Calu3 (cell line): ENCODE data around the gene RHBDF2. TPM values are rescaled to one million over a fixed set of nuclear protein-coding genes. Genes with fewer than 3 reads are reported as not detected.

ENCODE experiments used
- BruUV-seq: library from RNA; stranded (reverse); fragments of 400-500 nt; replicated peaks from 2 replicates; lab custom pipeline; 2021; lab: Mats Ljungman, UMichigan
- CTCF ChIA-PET: fragments of 300-600 bp; sonication (Branson Sonifier 250); formaldehyde crosslinking; loops from one replicate; lab custom pipeline; 2022; ENCODE audit warnings: antibody characterized with exemption; lab: Charles Lee
- DNase-seq: peaks from one replicate; pipeline ENCODE4 v3.0.0; 2022
- H3K27ac Mint-ChIP-seq: one replicate; pipeline ENCODE4 v1.8.0; 2022; ENCODE audit warnings: mixed read lengths; ENCODE audit not compliant: unreplicated experiment
- H3K27me3 Mint-ChIP-seq: one replicate; pipeline ENCODE4 v1.8.0; 2022; ENCODE audit warnings: mixed read lengths; ENCODE audit not compliant: unreplicated experiment
- H3K36me3 Mint-ChIP-seq: one replicate; pipeline ENCODE4 v1.8.0; 2022; ENCODE audit warnings: mild to moderate bottlenecking, moderate library complexity, mixed read lengths; ENCODE audit not compliant: insufficient read depth, unreplicated experiment
- H3K4me1 Mint-ChIP-seq: one replicate; pipeline ENCODE4 v1.8.0; 2022; ENCODE audit warnings: mild to moderate bottlenecking, low read depth, mixed read lengths; ENCODE audit not compliant: unreplicated experiment
- H3K4me3 Mint-ChIP-seq: one replicate; pipeline ENCODE4 v1.8.0; 2022; ENCODE audit warnings: mild to moderate bottlenecking, low read depth, moderate library complexity, mixed read lengths; ENCODE audit not compliant: unreplicated experiment
- H3K9me3 Mint-ChIP-seq: one replicate; pipeline ENCODE4 v1.8.0; 2022; ENCODE audit warnings: low read depth, mixed read lengths; ENCODE audit not compliant: unreplicated experiment
- intact Hi-C: fragments of 100-400 bp; cut with micrococcal nuclease; formaldehyde crosslinking; loops from one replicate; pipeline ENCODE4 v1.10.0; 2022; ENCODE audit not compliant: unreplicated experiment
- total RNA-seq: library from RNA; stranded (reverse); gene quantifications from 2 replicates; pipeline ENCODE4 v1.2.3, GENCODE V29; 2022
- TF ChIP-seq, protein P1 (sequence below): fragments of 200-600 bp; IDR thresholded peaks from one replicate; pipeline ENCODE4 v1.8.0; 2022; ENCODE audit warnings: antibody characterized with exemption; ENCODE audit not compliant: unreplicated experiment

The RHBDF2 gene
- total RNA-seq, 1 experiment from 2014 or later: 47.7 TPM

- no peaks in the 10 kb centered on the region for H3K36me3 Mint-ChIP-seq
- TF ChIP-seq, protein P1, sequence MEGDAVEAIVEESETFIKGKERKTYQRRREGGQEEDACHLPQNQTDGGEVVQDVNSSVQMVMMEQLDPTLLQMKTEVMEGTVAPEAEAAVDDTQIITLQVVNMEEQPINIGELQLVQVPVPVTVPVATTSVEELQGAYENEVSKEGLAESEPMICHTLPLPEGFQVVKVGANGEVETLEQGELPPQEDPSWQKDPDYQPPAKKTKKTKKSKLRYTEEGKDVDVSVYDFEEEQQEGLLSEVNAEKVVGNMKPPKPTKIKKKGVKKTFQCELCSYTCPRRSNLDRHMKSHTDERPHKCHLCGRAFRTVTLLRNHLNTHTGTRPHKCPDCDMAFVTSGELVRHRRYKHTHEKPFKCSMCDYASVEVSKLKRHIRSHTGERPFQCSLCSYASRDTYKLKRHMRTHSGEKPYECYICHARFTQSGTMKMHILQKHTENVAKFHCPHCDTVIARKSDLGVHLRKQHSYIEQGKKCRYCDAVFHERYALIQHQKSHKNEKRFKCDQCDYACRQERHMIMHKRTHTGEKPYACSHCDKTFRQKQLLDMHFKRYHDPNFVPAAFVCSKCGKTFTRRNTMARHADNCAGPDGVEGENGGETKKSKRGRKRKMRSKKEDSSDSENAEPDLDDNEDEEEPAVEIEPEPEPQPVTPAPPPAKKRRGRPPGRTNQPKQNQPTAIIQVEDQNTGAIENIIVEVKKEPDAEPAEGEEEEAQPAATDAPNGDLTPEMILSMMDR: peak; percentile 5
Measured at GRCh38 chr17:76547642-76548202, 46.5 kb upstream of the RHBDF2 start.

GRCh38 chr17:76547183-76547641, 46.0 kb upstream of the RHBDF2 start:
- BruUV-seq: no TSS peak
- H3K27ac Mint-ChIP-seq: no peak overlapping the region
- H3K4me3 Mint-ChIP-seq: no peak overlapping the region
- no peaks in the 10 kb centered on the region for H3K36me3 Mint-ChIP-seq
- H3K27me3 Mint-ChIP-seq: peaks cover 31% of the 10 kb centered on the region
- CTCF ChIA-PET: interaction anchor here (1.1 kb wide), 1 partner anchor 24 kb away, joined by 4 read pairs; no protein-coding TSS in a partner anchor
- no peaks in the 10 kb centered on the region for H3K9me3 Mint-ChIP-seq
- H3K4me1 Mint-ChIP-seq: peaks cover 9% of the 10 kb centered on the region
- TF ChIP-seq, protein P1: peak; percentile 65
- DNase-seq: peak; percentile 72
- intact Hi-C loops: loop anchor here (2.0 kb wide), 1 partner anchor 24 kb away; no protein-coding TSS in a partner anchor

More at GRCh38 chr17:76547642-76548202, 46.5 kb upstream of the RHBDF2 start:
- Mint-ChIP-seq H3K27ac (no peak overlapping the region), H3K9me3 (no peaks in the 10 kb centered on the region), H3K27me3 (peaks cover 26% of the 10 kb centered on the region), H3K4me1 (peaks cover 9% of the 10 kb centered on the region), H3K4me3 (no peak overlapping the region)
- CTCF ChIA-PET: no interaction called here
- no peak for DNase-seq
- intact Hi-C loops: loop anchor here (2.0 kb wide), 1 partner anchor 25 kb away; no protein-coding TSS in a partner anchor
- BruUV-seq: no TSS peak

DNA sequence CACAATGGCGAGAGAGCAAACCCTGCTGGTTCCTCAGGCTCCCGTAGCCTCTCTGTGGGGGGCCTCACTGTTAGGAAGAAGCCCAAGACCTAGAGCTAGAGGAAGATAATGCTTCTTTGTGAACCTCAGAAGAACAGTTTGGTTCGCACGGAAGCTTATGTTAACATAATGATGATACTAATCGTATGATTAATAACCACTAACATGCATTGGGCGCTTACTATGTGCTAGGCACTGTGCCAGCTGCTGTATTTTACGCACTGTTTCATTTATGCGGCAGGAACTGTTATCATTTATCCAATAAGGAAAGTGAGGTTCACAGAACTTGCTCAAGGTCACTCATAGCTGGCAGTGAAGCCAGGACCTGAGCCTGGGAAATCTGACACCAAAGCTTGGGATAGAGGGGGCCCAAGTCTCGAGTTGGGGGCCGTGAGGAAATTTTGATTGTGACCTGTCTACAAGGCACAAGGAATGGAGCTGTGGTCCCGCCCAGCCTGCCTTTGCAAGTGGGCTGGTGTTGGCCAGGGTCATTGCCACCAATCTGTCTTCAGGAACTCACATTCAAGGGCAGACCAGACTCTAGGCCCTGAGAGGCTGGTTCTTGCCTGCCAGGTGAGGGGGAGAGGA, 45.4 kb upstream of the RHBDF2 start:
- Mint-ChIP-seq H3K36me3 (no peaks in the 10 kb centered on the region), H3K27me3 (peaks cover 37% of the 10 kb centered on the region), H3K4me1 (peaks cover 9% of the 10 kb centered on the region), H3K4me3 (no peak overlapping the region), H3K27ac (no peak overlapping the region), H3K9me3 (no peaks in the 10 kb centered on the region)
- DNase-seq: no peak
- CTCF ChIA-PET: interaction anchor here (1.1 kb wide), 1 partner anchor 23 kb away, joined by 4 read pairs; no protein-coding TSS in a partner anchor
- intact Hi-C loops: loop anchor here (2.0 kb wide), 1 partner anchor 24 kb away; no protein-coding TSS in a partner anchor
- TF ChIP-seq, protein P1: no peak
- no TSS peak for BruUV-seq

- Mint-ChIP-seq H3K27ac (no peak overlapping the region), H3K4me1 (peaks cover 5% of the 10 kb centered on the region), H3K36me3 (no peaks in the 10 kb centered on the region), H3K4me3 (no peak overlapping the region), H3K9me3 (no peaks in the 10 kb centered on the region), H3K27me3 (peaks cover 37% of the 10 kb centered on the region)
- CTCF ChIA-PET: interaction anchor here (0.6 to 1.1 kb wide), 2 partner anchors 13 to 22 kb away, joined by 3 to 4 read pairs; no protein-coding TSS in a partner anchor
- no TSS peak for BruUV-seq
- intact Hi-C loops: loop anchor here (2.0 kb wide), 1 partner anchor 23 kb away; no protein-coding TSS in a partner anchor
- TF ChIP-seq, protein P1: no peak
- no peak for DNase-seq
Measured at GRCh38 chr17:76545918-76546555, 44.8 kb upstream of the RHBDF2 start.
